Right forelimb (tissue), 1 donor: ENCODE data around the gene PLD2.

Experiments
- DNase-seq: peaks from one replicate; pipeline ENCODE4 v3.0.0-alpha.2; 2018

PLD2 gene

DNA sequence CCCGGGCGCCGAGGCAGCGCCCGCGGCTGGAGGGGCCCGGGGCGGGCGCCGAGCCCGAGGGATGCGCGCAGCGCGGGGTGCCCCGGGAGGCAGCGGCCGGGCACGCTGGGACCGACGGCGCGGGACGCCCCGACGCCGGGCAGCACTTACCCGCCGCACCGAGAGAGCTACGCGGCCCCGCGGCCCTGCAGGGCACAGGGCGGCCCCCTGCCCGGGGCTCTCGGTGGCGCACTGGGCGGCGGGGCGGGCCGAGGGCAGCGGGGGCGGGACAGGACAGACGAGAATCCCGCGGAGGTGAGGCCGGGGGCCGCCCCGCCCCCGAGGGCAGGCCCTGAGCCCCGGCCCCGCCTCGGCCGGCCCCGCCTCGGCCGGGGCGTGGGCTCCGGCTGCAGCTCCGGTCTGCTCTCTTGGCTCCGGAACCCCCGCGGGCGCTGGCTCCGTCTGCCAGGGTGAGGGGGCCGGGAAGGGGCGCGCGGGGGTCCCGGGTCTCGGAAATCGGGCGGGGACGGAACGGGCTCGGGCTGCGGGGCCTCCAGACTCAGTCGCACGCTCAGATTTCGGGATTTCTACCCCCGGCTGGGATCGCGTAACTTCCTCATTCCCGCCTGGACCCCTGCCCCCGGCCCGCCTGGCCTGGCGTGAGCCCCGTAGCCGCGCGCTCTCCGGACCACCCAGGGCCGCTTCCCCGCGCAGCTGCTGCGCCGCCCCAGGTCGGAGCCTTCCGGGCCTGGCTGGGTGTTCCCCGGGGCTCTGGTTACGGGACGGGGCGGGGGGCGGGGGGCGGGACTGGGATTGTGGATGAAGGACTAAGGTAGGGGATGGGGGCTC lies at the start of gene PLD2:
Gene PLD2, plus strand, starts transcription at position 376 of the 828 bp plus-strand sequence. CDS start 621 bp downstream, outside the sequence.
- DNase-seq, result peak; percentile 93

DNA sequence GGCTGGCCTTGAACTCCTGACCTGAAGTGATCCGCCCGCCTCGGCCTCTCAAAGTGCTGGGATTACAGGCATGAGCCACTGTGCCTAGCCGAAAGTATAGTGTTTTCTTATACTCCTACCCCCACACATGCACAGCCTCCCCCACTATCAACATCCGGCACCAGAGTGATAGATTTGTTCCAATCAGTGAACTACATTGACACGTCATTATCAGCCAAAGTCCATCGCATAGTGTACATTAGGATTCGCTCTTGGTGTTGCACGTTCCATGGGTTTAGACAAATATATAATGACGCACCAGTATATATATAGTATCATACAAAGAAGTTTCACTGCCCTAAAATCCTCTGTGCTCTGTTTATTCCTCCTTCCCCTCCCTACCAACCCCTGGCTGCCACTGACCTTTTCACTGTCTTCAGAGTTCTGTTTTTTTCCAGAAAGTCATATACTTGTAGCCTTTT lies 47.1 kb upstream of the PLD2 start:
- DNase-seq, result no peak

GRCh38 chr17:4764595-4764994 lies 42.4 kb upstream of the PLD2 start:
- no peak for DNase-seq

DNA sequence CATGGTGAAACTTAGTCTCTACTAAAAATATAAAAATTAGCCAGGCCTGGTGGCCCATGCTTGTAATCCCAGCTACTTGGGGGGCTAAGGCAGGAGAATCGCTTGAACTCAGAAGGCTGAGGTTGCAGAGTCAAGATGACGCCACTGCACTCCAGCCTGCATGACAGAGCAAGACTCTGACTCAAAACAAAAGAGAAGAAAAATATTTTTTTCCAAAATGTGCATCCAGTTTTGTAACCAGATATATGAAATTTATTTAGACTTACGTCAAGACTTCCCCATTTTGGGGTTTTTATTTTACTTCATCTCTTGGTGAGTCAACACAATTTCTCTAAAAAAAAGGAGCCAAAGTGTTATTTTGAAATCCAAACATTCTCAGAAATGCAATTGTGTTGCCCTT lies 40.8 kb upstream of the PLD2 start:
- DNase-seq, result no peak

- no peak for DNase-seq
Measured at GRCh38 chr17:4766723-4767122, 40.2 kb upstream of the PLD2 start.

DNA sequence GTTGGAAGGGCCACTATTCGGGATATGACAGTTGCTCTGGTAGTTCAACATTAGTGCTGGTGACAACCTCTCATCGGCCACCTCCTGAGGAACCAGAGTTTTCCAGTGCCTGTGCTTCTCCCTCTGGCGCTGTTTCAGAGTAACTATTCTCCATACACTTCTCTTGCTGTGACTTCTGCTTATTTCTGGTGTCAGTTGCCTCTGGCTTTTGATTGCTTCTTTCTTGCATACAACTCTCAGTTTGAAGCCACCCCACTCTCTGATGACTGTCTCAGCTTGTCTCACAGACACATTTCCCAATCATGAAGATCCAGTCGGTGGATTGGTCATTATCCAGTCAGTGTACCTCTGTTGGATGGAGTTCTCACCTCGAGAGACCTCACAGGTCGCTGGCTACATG lies 38.7 kb upstream of the PLD2 start:
- no peak for DNase-seq

- no peak for DNase-seq
Measured at GRCh38 chr17:4769628-4770027, 37.3 kb upstream of the PLD2 start.

DNA sequence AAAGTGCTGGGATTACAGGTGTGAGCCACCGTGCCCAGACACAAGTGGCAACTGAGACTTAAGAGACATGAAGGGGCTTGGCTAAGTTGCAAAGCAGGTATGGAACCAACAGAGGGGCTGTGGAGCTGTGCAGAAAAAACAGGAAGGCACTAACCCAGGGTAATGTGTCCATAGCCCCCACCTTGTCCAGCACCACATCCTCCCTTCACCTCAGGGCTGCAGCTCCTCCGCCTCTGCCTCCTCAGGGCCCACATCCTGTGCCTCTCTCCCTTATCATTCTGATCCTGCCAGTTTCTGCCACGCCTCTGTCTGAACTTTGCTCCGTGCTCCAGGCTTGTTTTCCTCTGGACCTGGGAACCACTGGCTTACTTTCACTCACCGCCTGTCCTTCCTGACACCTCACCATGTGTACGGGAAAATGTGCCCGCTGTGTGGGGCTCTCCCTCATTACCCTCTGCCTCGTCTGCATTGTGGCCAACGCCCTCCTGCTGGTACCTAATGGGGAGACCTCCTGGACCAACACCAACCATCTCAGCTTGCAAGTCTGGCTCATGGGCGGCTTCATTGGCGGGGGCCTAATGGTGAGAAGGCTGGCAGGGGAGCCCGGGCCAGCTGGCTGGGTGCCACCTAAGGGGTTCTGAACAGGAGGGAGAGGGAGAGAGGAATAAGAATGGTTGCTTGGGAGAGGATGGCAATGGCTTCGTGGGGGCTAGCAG lies 35.3 kb upstream of the PLD2 start, which contains the start of gene TM4SF5:
Gene TM4SF5, plus strand, starts transcription at position 368 of the 716 bp plus-strand sequence. Its CDS starts 37 bp downstream, at position 405.
- no peak for DNase-seq

GRCh38 chr17:4772235-4772613 lies 34.7 kb upstream of the PLD2 start:
- DNase-seq, result no peak

- no peak for DNase-seq
Measured at GRCh38 chr17:4777969-4778760, 28.8 kb upstream of the PLD2 start.

DNA sequence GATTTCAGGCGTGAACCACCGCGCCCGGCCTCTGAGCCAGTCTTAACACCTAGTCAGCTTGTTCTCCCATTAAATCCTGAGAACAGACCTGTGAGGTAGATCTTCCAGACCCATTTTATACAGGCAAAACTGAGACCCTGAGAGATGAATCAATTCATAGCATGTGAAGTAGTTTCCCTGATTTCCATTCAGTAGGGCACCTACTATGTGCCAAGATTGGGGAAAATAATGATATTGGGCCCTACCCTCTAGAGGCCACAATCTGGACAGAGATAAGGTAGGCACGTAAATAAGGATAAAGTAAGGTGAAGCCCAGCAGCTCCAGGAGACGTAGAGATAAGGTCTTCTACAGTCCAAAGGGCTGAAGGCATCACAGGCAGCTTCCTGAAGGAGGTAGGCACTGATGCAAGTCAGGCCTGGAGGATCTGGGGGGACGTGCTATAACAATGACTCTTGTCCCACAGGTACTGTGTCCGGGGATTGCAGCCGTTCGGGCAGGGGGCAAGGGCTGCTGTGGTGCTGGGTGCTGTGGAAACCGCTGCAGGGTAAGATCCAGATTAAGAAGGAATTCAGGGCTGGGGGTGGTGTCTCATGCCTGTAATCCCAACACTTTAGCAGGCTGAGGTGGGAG lies 26.5 kb upstream of the PLD2 start:
- DNase-seq, result no peak

GRCh38 chr17:4782652-4783051 lies 24.3 kb upstream of the PLD2 start:
- DNase-seq, result no peak

DNA sequence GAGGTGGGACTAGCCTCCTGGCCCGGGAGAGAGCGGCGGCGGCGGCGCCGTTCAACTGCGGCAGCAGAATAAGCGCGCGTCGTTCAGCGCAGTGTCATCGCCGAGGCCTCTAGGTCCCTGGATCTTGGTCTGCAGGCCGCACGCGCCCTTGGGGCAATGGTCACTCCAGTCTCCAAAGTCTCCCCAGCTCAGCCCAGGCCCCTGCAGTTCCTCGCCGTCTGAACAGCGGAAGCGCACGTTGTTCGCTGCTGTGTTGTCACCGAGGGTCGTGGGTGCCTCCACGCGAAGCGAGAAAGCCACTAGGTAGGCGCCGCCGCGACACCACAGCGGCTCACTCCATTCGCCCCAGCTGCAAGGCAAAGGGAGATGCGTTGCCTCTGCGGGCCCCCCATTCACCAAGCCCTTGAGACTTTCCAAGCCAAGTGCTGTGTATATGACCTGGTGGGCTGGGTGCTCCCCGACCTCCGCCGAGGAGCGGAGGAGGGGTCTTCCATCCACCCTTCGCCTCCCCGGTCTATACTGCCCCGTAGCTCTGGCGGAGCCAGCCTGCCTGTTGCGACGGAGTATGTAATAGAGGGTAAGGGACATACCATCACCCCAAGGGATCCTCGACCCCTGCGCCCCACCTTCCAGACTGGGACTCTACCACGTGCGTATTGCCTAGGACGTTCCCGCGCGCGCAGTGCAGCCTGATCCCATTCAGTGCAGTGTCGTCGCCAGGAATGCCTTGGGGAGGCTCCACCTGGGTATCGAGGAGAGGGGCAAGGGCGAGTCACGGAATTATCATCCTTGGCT lies 21.4 kb upstream of the PLD2 start:
- DNase-seq, result no peak

- no peak for DNase-seq
Measured at GRCh38 chr17:4786106-4786511, 20.8 kb upstream of the PLD2 start, which contains the start of gene VMO1. VMO1 (minus strand) TSS chr17:4786364; CDS start chr17:4786352, 12 bp downstream.

DNA sequence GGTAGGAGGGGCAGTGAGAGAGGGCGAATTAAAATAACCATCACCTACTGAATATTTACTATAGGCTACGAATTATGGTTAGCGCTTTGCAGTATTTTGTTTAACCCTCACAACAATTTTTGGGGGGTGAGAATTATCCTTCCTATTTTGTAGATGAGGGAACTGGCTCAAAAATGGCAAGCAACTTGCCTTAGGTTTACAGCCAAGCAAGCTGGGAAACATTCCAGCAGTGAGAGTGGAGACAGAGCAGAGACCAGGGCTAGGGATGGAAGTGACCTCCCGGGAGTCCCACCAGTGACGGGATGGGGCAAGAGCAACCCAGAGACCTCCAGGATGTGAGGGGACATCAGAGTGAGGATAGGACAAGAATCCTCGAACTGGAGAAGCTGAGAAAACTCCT lies 20.4 kb upstream of the PLD2 start:
- DNase-seq, result no peak

DNA sequence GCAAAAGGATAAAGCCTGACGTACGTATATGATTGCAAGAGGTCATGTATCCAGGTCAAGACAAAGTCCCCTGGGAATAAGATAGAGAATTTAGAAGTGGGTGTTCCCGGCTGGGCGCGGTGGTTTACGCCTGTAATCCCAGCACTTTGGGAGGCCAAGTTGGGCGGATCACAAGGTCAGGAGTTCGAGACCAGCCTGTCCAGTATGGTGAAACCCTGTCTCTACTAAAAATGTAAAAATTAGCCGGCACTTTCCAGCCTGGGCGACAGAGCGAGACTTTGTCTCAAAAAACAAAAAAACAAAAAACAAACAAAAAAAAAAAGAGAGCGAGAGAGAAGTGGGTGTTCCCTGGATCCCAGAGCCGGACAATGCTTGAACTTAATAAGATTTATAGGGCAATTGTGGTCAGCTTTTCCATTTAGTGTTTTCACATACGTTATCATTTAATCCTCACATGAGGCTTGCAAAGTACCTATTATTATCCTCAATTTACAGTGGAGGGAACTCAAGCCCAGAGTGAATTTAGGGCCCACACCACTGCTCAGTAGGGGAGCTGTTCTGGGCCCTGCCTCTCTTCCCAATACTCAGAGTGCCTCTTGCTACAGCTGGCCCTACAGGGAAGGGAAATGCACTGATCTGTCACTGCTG lies 18.7 kb upstream of the PLD2 start:
- DNase-seq, result no peak

GRCh38 chr17:4788807-4789700 lies 17.9 kb upstream of the PLD2 start, which contains the start of gene GLTPD2:
GLTPD2 (plus strand) TSS chr17:4788964; CDS start chr17:4789012, 48 bp downstream.
- DNase-seq, result no peak

DNA sequence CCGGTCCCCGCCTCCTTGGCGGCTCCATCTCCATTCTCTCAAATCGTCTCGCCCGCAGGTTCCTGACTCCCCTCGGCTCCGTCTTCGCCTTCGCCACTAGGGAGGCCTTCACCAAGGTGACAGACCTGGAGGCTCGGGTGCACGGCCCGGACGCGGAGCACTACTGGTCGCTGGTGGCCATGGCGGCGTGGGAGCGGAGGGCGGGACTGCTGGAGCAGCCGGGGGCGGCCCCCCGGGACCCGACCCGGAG lies 17.3 kb upstream of the PLD2 start:
- no peak for DNase-seq

DNA sequence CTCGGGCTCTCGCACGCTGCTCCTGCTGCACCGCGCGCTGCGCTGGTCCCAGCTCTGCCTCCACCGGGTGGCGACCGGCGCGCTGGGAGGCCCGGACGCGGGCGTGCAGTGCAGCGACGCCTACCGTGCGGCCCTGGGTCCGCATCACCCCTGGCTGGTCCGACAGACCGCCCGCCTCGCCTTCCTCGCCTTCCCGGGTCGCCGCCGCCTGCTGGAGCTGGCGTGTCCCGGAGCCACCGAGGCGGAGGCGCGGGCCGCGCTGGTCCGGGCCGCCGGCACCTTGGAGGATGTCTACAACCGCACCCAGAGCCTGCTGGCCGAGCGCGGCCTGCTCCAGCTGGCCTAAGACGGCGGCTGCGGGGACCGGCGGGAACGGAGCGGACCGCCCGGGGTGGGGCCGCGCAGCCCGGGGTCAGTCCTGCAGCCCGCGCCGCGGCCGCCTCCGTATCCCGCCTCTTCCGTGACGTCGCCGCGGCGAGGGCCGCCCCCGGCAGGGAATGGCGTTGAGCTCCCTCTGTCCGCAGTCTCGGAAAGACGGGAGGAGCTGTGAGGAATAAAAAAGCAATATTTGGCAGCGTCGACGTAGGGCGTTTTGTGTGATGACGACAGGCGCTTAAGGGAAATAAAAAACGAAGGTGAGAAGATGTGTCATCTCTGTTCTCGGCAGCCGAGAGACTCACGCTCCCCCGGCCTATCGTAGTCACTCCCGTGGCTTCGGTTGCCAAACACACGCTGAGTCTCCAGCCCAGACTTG lies 16.8 kb upstream of the PLD2 start:
- DNase-seq, result peak; percentile 88

DNA sequence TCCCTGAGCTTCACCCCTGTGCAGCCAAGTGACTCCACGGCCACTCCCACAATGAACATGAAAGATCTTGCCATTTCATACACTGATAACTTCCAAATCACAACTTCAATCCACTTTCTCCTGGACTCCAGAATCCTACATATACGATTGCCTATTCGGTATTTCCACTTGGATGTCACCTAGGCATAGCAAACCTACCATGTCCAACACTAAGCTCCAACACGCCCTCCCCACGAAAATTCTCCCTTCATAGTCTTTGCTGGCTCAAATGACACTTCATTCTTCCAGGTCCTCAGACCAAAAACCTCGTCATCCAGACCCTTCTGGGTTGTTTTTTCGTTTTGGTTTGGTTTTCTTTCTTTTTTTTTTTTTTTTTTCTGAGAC lies 16.3 kb upstream of the PLD2 start:
- no peak for DNase-seq
